ENCODE measurements around the gene FBXO10. TPM values are rescaled to one million over a fixed set of nuclear protein-coding genes. Genes with fewer than 3 reads are reported as not detected.

The FBXO10 gene
- total RNA-seq, 4 donors from 2014 or later = 4.2 to 16.5 (median 6.8) TPM

- intact Hi-C loops (cut with DNase I; ENCODE audit: low total_unique reads) (no loop called here), in situ Hi-C loops (cut with MboI; ENCODE audit: low pct_ligation_motif_present in 1 of 4, low pct_unique_long_range_greater_than_20kb in 1 of 4, low sequenced_read_pairs in 3 of 4) (no loop called here)
- TF ChIP-seq CTCF (IDR thresholded peaks at IDR 0.05) (no peak), EP300 (IDR thresholded peaks at IDR 0.05; ENCODE audit: low read depth) (no peak), POLR2AphosphoS5 (IDR thresholded peaks at IDR 0.05) (no peak), POLR2A (IDR thresholded peaks at IDR 0.05) (no peak)
- H3K27ac ChIP-seq = no peak overlapping the region
- no peaks in the 10 kb centered on the region for H3K4me1 ChIP-seq
- H3K27me3 ChIP-seq = no peaks in the 10 kb centered on the region
- no peak overlapping the region for H3K4me3 ChIP-seq
- no peaks in the 10 kb centered on the region for H3K36me3 ChIP-seq
- DNase-seq = no peak
- WGBS, 2 donors (ENCODE audit: low coverage in 1 of 2) = 78 to 86% methylated on average over 1 of the region's 1 CpG
- no peaks in the 10 kb centered on the region for H3K9me3 ChIP-seq
Observed at GRCh38 chr9:37624073-37624472, 47.9 kb upstream of the FBXO10 start.

GRCh38 chr9:37623267-37623666 lies 47.1 kb upstream of the FBXO10 start:
- intact Hi-C loops (cut with DNase I; ENCODE audit: low total_unique reads) = no loop called here
- WGBS, 2 donors (ENCODE audit: low coverage in 1 of 2) = 80 to 83% methylated on average over 1 to 2 of the region's 2 CpGs
- in situ Hi-C loops (cut with MboI; ENCODE audit: low pct_ligation_motif_present in 1 of 4, low pct_unique_long_range_greater_than_20kb in 1 of 4, low sequenced_read_pairs in 3 of 4) = no loop called here

GRCh38 chr9:37622462-37622861 lies 46.3 kb upstream of the FBXO10 start:
- WGBS, 2 donors (ENCODE audit: low coverage in 1 of 2) = 88 to 100% methylated on average over 1 to 4 of the region's 4 CpGs
- intact Hi-C loops (cut with DNase I; ENCODE audit: low total_unique reads) = no loop called here
- TF ChIP-seq POLR2A (IDR thresholded peaks at IDR 0.05) (no peak), POLR2AphosphoS5 (IDR thresholded peaks at IDR 0.05) (no peak), EP300 (IDR thresholded peaks at IDR 0.05; ENCODE audit: low read depth) (no peak), CTCF (IDR thresholded peaks at IDR 0.05) (no peak)

More at GRCh38 chr9:37623267-37623666, 47.1 kb upstream of the FBXO10 start:
- H3K4me1 ChIP-seq = no peaks in the 10 kb centered on the region
- no peaks in the 10 kb centered on the region for H3K36me3 ChIP-seq
- no peak for DNase-seq
- no peak for TF ChIP-seq POLR2A (IDR thresholded peaks at IDR 0.05)
- TF ChIP-seq EP300 (IDR thresholded peaks at IDR 0.05; ENCODE audit: low read depth) = no peak
- TF ChIP-seq CTCF (IDR thresholded peaks at IDR 0.05) = no peak
- TF ChIP-seq POLR2AphosphoS5 (IDR thresholded peaks at IDR 0.05) = no peak
- H3K4me3 ChIP-seq = no peak overlapping the region
- H3K27me3 ChIP-seq = no peaks in the 10 kb centered on the region
- no peak overlapping the region for H3K27ac ChIP-seq
- no peaks in the 10 kb centered on the region for H3K9me3 ChIP-seq

GRCh38 chr9:37621273-37622121 lies 45.3 kb upstream of the FBXO10 start:
- no peak for TF ChIP-seq EP300 (IDR thresholded peaks at IDR 0.05; ENCODE audit: low read depth)
- TF ChIP-seq POLR2AphosphoS5 (IDR thresholded peaks at IDR 0.05) = no peak
- no peak for TF ChIP-seq CTCF (IDR thresholded peaks at IDR 0.05)
- no peak for TF ChIP-seq POLR2A (IDR thresholded peaks at IDR 0.05)
- Histone ChIP-seq H3K4me1 (no peaks in the 10 kb centered on the region), H3K36me3 (no peaks in the 10 kb centered on the region), H3K4me3 (no peak overlapping the region), H3K27me3 (no peaks in the 10 kb centered on the region), H3K9me3 (no peaks in the 10 kb centered on the region), H3K27ac (no peak overlapping the region)
- intact Hi-C loops (cut with DNase I; ENCODE audit: low total_unique reads) = no loop called here
- 79 to 80% methylated on average over 1 to 9 of the region's 9 CpGs for WGBS, 2 donors (ENCODE audit: low coverage in 1 of 2)
- in situ Hi-C loops (cut with MboI; ENCODE audit: low pct_ligation_motif_present in 1 of 4, low pct_unique_long_range_greater_than_20kb in 1 of 4, low sequenced_read_pairs in 3 of 4) = no loop called here
- DNase-seq = no peak

More at GRCh38 chr9:37622462-37622861, 46.3 kb upstream of the FBXO10 start:
- Histone ChIP-seq H3K27ac (no peak overlapping the region), H3K4me3 (no peak overlapping the region), H3K9me3 (no peaks in the 10 kb centered on the region), H3K27me3 (no peaks in the 10 kb centered on the region), H3K4me1 (no peaks in the 10 kb centered on the region), H3K36me3 (no peaks in the 10 kb centered on the region)
- no peak for DNase-seq
- in situ Hi-C loops (cut with MboI; ENCODE audit: low pct_ligation_motif_present in 1 of 4, low pct_unique_long_range_greater_than_20kb in 1 of 4, low sequenced_read_pairs in 3 of 4) = no loop called here
